ENCODE results near the gene PARD3B.

DNA sequence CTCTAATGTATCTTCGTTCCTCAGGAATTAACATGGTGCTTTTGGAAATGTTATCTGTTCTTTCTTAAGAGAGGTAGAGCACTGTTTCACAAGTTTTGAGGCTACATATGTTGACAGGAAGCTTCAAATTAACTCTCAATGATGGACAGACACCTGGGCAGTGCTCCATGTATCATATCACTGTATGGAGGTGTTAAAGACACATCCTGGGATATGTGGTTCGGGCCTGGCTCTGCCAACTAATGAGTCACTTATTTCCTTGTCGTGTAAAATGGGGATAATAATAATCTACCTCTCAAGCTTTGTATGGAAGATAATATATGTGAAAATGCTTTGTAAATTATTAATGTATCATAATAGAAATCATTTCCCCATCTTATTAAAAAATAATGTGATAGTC, 90.2 kb downstream of the PARD3B start:
- TF ChIP-seq POLR2AphosphoS5 (IDR thresholded peaks at IDR 0.05; ENCODE audit: low read depth, low read length) (no peak), CTCF (IDR thresholded peaks at IDR 0.05 in 2 of 3, conservative IDR thresholded peaks at IDR 0.05 in 1 of 3; ENCODE audit: borderline replicate concordance in 1 of 3, insufficient read depth in 1 of 3, low read depth in 2 of 3, low read length in 2 of 3) (no peak)
